GM15510 (cell line): ENCODE results near the gene MICB.
A peak's percentile ranks its signal among the peaks of the same experiment; 100 is the strongest.

ENCODE experiments used
- POLR2A ChIP-seq: IDR thresholded peaks from 3 replicates; pipeline ENCODE4 v1.6.1; 2011; ENCODE audit warnings: borderline replicate concordance; ENCODE audit not compliant: insufficient read length; ENCODE audit errors: extremely low read depth

MICB gene

DNA sequence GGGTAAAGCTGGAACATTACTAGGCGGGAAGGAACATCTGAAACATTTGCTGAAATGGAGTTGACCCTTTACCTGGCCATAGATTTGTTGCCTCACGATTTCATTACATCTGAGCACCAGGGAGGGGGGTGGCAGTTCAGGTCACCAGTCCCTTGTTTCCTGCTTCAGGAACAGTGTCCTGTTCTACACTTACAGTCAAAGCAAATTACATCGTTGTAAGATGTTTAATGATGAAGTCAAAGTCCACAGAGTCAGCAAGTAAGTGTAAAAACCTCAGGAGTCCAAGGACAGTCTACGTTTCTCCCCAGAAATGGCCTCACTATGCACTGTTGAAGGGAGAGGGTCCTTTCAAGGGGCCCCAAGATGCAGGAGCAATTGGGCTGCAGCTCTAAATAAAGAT, 8.9 kb upstream of the MICB start:
- TF ChIP-seq POLR2A = no peak

DNA sequence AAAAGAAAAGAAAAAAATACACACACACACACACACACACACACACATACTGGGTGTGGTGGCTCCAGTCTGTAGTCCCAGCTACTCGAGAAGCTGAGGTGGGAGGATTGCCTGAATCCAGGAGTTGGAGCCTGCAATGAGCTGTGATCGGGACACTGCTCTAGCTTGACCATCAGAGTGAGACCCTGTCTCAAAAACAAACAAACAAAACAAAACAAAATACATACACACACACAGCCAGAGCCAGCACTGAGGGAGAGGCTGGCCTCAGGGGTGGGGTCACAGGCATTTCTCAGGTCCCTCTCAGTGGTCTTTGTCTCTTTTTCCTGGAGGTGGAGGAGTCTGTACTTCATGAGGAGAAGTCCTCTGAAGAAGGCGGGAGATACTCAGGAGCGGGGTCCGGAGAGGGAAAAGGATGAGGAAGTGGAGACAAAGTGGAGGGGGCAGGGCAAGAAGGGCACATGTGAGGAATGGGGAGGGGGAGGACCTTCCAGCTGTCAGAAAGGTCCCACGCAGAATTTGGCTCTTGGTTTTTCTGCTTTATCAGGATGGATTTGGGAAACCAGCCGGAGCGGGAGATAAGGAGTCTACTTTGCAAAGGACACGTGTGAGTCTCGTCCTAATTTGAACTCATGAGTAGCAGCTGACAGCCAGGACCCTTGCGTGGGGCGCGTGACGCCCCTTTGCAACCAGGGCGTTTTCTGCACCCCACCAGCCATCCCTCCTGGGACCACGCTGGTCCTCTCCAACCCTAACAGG, 7.7 kb upstream of the MICB start:
- TF ChIP-seq POLR2A = no peak

DNA sequence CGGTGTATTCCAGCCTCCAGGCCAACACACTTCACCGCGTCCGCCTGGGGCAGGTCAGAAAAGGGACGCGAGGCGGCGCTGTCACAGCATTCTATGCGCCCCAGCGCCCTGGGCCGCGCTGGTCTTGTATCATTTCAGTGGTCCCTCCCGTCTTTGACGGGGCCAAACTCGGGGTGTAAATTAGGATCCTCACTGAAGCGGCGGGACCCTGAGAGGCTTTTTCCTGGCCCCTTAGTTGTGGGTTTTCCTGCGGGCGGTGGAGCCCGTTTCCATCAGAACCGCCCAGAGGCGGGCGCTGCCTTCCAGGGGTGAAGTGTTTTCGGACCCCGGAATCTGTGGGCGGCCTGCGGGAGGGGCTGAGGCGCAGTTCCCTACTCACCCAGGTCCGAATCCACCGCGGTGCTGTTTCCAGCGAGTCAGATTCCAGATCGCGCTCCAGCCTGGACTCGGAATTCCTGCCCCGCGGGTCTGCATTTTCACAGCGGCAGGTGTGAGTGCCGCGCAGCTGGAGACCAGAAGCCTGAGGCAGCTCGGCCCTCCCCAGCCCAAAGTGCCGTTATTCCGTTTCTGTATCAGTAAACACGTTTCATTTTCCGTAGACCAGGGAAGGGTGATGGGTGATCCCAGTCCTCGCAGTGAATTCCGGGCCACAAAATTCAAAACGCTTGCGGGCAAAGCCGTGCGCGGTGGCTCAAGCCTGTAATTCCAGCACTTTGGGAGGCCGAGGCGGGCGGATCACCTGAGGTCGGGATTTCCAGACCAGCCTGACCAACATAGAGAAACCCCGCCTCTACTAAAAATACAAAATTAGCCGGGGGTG, 3.9 kb upstream of the MICB start:
- TF ChIP-seq POLR2A = peak; percentile 33

DNA sequence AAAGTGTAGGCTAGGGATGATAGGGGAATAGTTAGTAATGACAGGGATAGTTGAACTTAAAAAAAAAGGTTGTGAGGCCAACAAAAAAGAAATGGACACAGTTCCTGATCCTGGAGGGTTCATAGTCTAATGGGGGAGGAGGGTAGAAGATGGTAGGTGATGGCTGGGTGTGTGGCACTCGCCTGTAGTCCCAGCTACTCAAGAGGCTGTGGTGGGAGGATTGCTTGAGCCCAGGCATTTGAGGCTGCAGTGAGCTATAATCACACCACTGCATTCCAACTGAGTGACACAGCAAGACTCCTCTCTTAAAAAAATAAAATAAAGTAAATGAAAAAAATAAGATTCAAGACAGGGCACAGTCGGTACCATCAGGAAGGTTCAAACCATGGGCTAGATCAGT, 2.4 kb upstream of the MICB start:
- no peak for TF ChIP-seq POLR2A

DNA sequence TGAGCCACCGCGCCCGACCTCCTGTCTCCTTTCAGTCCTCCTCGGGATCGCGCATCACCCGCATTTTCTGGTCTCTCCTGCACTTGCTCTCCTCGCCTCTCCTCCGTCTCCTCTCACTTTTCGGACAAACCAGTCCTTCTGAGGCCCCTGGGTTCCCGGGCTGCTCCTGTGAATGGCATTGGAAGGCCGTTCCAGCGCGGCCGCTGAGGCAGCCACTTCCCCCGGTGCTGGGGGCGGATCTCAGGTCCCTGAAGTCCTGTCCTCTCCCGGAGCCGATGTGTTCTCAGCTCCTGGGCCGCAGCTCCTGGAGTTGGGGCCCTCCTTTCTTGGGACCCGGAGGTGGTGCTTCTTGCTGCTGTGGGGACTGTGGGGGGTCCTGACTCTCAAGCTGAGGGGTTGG, 803 bp downstream of the MICB start:
- no peak for TF ChIP-seq POLR2A

DNA sequence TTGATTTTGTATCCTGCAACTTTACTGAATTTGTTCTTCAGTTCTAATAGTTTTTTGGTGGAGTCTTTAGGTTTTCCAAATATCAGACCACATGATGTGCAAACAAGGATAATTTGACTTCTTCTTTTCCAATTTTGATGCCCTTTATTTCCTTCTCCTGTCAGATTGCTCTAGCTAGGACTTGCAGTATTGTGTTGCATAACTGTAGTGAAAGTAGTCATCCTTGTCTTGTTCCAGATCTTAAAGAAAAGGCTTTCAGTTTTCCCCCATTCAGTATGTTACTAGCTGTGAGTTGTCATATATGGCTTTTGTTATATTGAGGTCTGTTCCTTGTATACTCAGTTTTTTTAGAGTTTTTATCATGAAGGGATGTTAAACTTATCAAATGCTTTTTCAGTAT, 4.6 kb downstream of the MICB start:
- no peak for TF ChIP-seq POLR2A

DNA sequence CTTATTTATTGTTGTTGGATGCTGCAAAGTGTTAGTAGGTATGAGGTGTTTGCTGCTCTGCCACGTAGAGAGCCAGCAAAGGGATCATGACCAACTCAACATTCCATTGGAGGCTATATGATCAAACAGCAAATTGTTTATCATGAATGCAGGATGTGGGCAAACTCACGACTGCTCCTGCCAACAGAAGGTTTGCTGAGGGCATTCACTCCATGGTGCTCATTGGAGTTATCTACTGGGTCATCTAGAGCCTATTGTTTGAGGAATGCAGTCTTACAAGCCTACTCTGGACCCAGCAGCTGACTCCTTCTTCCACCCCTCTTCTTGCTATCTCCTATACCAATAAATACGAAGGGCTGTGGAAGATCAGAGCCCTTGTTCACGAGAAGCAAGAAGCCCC, 12.1 kb downstream of the MICB start:
- TF ChIP-seq POLR2A = no peak

DNA sequence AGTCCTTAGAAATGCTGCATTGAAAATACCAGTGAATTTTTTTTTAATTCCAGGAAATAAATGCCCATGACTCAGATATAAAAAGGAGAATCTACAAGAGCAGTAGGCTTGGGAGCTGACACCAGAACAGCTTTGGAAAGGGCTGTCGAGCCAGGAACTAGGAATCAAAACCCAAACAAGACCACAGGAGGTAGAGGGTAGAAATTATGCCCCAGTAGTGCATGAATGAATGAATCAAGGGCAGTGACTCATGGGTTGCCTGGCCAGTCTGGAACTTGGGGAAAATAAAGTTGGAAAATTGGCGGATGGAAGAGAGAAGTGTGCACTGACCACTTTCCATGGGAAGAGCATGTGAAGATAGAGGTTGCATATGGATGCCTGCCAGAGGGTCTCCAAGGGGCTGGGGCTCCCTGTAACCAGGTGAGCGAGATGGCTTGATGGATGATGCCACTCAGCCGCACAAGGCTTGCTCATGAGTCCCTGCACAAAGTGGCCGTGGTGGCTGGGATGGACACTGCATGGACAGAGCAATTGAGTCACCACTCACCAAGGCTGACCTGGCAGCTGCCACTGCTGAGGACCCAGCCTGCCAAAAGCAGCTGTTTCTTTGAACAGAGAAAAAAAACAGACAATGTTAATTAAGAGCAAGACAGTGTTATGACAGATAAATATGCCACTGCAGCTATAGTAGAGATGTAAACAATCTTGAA, 15.7 kb downstream of the MICB start:
- no peak for TF ChIP-seq POLR2A

DNA sequence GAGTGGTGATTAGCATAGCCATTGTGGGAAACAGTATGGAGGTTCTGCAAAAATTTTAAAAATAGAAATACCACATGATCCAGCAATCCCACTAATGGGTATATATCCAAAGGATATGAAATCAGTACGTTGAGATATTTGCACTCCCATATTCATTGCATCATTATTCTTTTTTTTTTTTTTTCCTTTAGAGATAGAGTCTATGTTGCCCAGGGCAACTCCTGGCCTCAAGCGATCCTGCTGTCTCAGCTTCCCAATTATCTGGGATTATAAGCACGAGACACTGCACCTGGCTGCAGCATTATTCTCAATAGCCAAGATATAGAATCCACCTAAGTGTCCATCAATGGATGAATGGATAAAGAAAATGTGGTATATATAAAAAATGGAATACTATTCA, 23.9 kb downstream of the MICB start:
- TF ChIP-seq POLR2A = no peak

DNA sequence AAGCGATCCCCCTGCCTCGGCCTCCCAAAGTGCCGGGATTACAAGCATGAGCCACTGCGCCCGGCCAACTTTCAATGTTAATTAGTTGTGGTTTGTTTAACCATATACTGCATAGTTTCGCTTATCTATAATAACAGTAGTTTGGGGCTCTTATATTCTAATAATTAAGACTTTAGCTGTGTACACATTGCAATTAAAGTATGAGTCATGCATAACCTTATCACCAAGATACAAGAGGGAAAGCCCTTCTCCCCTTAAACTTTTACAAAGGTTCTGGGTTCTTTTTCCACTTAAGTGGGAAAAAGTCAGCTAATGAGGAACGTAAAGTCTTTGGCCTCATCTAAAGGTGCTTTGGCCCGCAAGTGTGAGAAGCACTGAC, 27.6 kb downstream of the MICB start:
- TF ChIP-seq POLR2A = no peak

DNA sequence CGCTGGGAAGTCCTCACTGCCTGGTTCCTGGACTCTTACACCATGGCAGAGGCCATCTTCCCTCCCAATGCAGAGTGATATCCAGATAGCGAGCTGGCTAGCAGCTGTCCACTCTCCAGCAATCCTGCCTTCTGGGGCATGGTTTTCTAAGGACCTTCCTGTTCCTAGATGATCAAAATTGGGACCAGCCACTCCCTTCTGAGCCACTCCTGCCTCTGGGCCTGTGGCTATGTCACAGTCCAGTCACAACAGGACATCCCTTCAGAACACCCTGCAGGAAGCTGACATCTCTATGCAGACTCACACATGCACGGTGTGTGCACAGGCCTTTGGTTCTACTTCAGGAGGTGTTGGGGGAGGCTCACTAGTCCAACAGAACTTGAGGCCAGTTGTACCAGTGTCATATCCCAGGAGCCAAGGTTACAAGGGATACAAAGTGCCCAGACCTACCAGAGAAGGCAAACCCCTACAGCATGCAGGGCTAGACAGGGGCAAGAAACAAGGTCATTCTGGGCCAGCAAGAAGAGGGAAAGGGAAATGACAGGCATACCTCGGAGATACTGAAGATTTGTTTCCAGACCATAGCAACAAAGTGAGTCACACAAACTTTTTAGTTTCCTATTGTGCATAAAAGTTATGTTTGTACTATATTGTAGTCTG, 28.1 kb downstream of the MICB start:
- no peak for TF ChIP-seq POLR2A

DNA sequence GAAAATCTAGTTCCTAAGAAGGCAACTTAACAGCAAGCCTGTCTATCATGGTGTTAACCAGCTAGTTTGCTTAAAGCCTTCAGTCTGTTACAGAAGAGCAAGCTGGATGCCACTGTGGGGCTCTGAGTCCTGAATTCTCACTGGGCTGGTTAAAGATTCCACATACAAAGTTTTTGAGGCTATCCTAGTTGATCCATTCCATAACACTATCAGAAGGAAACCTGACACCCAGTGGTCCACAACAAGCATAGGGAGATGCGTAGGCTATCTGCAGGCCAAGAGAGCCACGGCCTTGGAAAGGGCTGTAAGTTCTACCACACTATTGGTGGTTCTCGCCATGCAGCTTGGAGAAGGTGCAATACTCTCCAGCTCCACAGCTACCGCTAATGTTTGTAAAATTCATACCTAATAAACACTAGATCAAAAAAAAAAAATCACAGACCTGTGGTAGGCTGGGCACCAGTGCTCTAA, 30.4 kb downstream of the MICB start:
- no peak for TF ChIP-seq POLR2A

DNA sequence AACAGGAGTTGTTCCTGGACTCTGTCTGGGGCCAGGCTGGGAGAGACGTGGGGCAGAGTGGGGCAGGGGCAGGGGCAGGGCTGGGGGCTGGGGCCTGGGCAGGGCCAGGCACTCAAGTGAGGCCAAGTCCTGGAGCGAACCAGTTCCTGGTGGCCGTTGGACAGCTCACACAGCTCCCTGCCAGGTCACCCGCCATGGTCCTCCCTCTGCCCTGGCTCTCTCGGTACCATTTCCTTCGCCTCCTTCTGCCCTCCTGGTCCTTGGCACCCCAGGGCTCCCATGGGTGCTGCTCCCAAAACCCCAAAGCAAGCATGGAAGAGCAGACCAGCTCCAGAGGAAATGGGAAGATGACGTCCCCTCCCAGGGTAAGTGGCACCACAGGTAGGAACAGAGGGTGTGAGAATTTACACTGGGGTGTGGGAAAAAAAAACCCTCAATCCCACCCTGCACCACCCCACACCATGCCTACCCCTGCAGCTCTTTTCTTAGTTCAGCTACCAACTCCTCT, 30.9 kb downstream of the MICB start, which contains the start of gene MCCD1:
MCCD1 (plus strand) TSS at position 142 of the 508 bp plus-strand sequence; CDS start at position 195, 53 bp downstream.
- no peak for TF ChIP-seq POLR2A

DNA sequence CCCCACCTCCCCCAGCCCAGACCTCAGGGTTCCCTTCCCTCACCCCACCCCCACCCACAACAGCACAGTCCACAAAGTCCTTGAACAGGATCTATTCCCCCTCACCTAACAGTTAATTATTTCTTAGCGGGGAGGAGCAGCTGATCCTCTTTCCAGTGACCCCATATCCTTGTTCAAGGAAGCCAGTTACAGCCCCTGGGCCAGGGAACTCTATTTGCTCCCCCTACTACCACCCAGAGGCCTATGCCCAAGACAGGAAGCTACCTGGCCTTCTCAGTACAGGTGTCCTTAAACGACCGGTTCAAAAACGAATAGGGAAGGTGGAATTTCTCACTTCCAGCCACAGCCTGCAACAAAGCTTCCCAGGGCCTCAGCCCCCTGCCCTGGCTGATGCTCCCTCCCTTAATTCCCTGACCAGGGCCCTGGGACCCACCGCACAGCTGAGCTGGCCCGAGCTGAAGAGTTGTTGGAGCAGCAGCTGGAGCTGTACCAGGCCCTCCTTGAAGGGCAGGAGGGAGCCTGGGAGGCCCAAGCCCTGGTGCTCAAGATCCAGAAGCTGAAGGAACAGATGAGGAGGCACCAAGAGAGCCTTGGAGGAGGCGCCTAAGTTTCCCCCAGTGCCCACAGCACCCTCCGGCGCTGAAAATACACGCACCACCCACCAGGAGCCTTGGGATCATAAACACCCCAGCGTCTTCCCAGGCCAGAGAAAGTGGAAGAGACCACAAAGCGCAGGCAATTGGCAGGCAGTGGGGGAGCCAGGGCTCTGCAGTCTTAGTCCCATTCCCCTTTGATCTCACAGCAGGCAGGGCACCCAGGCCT, 31.6 kb downstream of the MICB start:
- no peak for TF ChIP-seq POLR2A
